NCI-H2171 treated with DMSO at 0.1 percent for 48 hours (cell line): Measurements from ENCODE around the gene POU6F2.
"Not testable (repeated sequence)": the region's sequence is repeated elsewhere in the genome, so short reads cannot be mapped to it uniquely, and the experiment has no call there.

Source experiments
- DNase-seq: peaks from one replicate; lab custom pipeline; 2025; lab: John Stamatoyannopoulos, UW

POU6F2 gene

DNA sequence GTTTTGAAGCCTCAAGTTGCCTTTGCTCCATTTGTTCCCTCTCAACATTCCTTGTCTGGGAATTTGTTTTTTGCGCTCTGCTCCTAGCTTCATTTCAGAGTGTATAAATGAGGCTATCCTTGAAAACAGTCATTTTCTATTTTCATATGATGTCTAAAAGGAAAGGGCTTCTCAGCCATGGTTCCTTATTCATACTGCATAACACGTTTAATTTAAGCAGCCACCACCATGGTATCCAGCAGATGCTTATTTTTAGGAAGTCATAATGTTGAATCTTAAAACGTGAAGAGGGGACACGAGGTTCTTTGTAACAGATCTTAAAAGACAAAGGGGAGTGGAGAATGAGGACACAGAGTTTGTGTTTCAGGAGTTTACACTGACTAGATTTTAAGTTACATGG is 14.5 kb downstream of the POU6F2 start:
- DNase-seq = no peak

DNA sequence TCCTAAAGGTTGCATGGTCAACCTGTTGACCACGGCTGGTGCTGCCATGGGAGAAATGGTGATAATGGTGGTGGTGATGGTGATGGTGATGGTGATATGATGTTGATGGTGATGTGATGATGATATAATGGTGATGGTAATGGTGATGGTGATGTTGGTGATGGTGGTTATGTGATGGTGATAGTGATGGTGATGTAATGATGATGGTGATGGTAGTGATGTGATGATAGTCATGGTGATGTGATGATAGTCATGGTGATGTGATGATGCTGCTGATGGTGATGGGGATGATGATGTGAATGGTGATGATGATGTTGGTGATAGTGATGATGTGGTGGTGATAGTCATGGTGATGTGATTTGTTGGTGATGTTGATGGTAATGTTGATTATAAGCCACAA is 23.9 kb downstream of the POU6F2 start:
- no peak for DNase-seq

DNA sequence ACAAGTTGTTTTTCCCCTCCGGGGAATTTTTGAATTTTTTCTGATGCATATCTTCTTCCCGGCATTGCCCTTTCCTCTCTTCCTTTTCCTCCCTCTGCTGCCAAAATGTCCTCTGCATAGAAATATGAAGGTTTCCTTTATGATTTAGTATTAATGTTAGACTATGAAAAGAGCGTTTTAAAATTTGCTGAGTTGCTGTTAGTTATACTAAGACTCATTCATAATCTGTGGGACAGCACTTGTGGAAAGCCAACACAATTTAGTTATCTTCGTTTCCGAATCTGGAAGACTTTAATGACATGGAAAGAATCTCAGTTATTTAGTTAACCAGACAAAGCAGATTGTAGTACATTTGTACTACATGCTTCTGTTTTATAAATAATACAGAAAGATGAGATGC is 25.0 kb downstream of the POU6F2 start:
- no peak for DNase-seq

DNA sequence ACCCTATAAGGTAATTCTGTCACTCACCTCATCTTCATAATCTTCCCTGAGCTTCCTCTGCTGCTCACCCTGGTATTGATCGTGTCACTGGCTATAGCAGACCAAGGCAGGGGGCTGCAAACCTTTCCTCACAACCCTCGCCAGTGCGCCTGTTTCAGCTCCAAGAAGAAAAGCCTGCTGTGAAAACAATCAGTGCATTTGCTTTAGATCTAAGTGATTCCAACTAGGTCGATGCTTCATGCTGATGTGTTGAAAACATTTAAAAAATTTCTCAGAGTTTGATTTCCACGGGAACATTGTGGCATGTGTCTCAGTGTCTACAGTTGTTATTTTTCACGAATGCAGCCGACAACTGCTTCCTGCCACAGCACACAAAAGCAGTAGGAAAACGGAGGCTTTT is 27.3 kb downstream of the POU6F2 start:
- DNase-seq = no peak

DNA sequence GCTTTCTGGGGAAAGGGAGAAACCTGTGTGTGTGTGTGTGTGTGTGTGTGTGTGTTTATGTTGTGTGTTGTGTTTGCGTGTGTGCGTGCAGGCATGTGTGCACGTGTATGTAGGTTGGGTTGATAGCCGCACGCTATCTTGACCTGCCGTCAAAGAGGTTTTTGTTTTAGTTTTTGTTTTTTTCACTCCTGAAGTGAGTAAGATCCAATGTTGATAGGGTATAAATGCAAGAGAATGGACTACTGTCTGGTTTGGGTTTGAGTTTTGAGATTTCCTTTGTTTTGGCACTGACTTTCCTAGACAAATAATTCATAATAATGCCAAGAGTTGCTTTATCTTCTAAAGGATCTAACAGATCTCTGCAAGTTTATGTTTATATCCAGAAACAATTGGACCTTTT is 27.8 kb downstream of the POU6F2 start:
- DNase-seq = no peak

DNA sequence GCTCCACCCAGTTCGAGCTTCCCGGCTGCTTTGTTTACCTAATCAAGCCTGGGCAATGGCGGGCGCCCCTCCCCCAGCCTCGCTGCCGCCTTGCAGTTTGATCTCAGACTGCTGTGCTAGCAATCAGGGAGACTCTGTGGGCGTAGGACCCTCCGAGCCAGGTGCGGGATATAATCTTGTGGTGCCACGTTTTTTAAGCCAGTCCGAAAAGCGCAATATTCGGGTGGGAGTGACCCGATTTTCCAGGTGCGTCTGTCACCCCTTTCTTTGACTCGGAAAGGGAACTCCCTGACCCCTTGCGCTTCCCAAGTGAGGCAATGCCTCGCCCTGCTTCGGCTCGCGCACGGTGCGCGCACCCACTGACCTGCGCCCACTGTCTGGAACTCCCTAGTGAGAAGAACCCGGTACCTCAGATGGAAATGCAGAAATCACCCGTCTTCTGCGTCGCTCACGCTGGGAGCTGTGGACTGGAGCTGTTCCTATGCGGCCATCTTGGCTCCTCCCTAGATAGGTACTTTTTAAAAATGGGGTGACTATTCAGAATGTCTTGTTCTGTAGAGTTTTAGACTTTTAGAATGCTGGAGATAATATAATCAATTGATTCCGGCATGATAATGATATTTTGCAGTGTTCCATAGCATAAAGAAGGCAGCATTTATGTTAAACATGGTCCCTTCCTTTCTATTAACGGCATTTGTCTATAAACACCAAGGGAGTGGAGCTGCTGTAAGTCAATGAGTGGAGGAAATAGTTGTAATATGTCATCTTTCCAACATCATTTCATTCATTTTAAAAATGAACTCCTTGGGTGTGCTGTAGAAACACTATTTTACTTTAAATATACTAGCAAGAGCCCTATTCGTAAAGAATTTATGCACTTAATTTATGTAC is 35.6 kb downstream of the POU6F2 start:
- DNase-seq = not testable (repeated sequence)

DNA sequence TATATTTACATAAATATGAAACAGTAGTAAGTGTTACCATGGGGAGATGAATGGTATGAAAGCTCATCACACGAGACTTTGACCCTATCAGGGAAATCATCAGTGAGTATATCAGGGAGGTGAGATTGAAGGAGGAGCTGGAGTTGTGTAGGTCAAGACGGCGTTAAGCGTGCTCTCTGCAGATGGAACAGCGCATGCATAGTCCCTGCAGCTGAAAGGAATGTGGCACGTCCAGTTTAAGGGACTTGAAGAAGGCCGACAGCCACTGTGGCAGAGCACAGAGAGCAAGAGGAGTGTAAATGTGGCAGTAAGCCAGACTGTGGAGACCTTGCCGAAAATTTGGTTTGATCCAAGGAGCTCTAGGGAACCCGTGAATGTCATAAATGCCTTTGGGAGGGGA is 38.9 kb downstream of the POU6F2 start:
- no peak for DNase-seq

DNA sequence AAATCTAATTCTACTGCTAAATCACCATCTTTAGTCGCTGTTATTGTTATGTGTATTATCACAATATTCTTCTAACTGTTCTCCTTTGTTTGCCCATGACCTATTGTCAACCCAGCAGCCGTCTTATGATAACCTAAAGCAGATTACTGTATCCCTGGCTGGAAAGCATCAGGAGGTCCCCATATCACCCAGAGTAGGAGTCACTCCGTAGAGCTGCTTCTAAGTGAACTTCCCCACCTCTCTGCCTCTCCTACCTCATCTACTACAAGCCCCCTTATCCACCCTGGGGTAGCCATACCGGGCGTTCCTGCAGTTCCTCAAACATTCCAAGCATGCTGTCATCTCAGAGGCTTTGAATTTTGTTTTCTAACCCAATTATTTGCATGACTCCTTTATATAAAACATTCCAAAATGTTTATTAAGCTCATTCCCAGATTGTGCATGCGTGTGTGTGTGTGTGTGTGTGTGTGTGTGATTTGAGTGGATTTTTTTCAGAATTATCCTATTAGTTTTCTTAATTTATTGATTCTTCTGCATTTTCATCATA is 39.7 kb downstream of the POU6F2 start:
- no peak for DNase-seq

DNA sequence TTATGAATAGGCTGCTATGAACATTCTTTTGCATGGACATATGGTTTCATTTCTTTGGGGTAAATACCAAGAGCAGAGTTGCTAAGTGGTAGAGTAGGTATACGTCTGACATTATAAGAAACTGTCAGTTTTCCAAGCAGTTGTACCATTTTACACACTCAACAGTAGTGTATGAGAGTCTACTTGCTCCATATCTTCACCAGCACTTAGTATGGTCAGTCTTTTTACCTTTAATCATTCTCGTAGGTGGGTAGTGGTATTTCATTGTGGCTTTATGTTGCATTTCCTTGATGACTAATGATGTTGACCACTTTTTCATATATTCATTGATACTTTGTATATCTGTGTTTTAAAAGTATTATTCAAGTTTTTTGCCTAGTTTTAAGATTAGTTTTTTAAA is 45.1 kb downstream of the POU6F2 start:
- no peak for DNase-seq

DNA sequence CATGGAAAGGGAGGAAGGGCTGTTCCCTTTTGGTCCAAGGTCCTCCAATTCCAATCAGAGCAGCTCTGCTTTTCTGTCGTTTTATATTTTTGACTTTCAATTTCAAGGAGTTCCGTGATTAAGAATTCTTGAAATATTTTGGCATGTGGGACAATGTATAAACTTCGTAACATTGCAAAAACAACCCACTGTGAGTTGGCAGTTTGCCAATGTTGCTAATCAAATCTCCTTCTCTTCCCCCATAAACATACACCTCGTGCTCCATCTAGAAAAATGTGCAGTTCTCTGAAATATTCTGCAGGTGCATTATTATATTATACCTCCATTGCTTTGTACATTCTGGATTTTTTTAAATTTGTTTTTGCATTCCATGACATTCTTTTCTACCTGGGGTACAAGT is 49.8 kb downstream of the POU6F2 start:
- no peak for DNase-seq

DNA sequence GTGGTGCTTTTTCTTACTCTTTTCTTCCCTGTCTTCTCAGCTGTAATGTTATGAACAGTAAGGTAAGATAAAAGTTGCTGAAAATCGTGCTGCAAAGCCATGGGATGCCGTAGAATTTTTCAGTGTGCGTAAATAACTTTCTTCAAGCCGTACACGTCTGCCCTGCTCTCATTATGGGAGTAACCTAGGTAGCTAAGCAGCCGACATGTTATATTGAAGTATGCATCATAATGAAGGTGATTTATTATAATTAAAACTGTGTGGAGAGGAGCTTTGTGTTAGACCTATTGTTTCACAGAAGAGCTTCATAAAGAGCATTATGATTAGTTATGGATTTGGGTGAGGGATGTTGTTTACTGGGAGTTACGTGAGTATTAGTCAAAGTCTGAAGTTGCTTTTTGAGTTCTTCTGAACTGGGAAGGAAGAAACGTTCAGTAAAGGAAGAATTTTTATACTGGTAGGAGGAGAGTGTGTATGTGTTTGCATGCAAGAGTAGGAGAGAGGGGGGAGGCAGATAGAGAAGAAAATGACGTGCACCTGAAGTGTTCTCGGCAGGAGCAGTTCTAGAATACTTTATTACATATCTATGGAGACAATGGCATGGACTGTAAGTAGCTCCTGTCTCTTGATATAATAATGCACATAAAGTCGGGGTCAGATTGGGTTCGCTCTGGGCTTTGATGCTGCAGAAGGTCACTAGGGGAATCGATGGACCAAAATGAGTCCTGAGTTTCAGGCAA is 56.3 kb downstream of the POU6F2 start:
- no peak for DNase-seq

DNA sequence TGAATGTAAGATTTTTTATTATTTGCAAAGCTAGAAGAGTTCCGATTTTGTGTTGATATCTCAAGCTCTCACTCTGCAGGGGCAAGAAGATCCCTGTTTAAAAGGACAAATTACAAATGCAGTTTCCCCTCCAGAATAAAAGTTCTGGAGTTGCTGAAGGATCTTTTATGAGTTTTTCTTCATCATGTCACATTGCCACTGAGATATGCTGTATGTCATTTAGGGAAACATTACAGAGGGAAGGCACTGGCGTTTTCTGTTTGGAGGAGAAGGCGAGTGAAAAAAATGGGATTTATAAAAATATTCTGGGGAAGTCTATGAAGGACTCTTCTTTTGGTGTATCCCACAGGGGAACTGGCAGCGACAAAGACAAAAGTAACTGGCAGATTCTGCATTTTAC is 57.4 kb downstream of the POU6F2 start:
- DNase-seq = no peak

DNA sequence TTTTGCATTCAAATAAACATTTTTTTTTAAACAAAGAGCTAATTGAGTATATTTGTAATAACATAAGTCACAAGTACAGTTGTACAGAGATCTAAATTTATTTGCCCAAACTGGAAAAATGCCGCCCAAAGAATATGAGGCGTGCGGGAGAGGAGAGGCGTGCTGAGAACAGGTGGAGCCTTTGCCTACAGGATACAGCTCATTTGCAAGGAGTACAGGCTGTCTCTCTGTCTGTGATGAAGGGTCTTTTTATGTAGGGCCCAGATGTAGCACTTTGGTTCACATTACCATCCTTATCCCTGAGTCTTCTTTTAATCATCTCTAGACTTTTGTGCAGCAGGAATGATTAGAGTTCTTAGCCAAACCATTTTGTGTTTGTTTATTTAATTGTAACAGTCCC is 58.2 kb downstream of the POU6F2 start:
- peak; percentile 22 for DNase-seq

DNA sequence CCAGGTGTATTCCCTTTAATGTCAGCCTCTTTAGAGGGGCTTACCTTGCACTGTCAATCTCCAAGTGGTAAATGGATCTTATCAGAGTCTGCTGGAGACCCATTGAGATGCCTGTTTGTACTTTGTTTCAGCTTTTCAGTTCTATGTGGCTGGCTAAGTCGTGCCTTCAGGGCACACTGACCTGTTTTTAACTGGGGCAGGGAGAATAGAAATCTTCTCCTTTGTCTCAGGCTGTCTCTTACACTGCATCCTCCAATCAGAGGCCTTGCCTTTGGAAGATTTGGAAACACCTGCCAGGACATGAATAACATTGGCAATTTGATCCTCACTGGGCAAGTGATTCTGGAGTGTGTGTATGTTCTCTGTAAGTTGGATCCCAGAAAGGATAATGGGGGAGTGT is 65.0 kb downstream of the POU6F2 start:
- DNase-seq = peak; percentile 77

DNA sequence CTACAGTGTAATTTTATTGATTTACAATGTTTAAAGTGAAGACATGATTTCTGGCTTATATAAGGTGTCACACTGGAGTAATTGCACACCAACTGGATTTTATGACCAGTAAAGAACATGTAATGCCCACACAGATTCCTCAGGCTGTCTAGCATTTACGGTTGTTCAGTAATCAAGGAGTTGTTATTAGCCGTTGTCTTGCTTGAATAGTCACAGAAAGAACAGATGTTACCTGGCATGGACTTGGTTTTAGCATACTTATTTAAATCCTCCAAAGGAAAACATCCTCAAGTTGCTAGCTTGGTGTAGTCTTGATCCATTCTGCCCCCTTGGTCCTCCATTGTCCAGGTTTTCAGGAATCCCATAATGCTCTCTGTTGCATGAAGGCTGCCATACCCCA is 65.8 kb downstream of the POU6F2 start:
- DNase-seq = peak; percentile 64

DNA sequence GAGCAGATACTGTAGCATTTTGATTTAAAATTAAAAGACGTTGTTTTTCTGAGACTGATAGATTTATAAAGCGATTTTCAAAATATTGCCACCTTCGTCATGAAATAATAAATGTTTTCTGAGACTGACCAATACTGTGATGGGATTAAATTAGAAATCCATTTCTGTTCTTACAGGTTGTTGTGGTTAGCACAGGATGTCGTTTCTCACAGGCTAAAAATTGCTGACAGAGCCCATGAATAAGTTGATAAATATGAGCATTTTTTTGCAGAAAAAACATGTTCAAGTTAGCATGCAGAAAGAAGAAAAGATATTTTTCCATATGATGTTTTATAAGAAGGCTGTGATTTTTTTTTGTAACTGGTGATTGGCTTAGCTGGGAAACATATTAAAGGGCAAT is 66.8 kb downstream of the POU6F2 start:
- no peak for DNase-seq

DNA sequence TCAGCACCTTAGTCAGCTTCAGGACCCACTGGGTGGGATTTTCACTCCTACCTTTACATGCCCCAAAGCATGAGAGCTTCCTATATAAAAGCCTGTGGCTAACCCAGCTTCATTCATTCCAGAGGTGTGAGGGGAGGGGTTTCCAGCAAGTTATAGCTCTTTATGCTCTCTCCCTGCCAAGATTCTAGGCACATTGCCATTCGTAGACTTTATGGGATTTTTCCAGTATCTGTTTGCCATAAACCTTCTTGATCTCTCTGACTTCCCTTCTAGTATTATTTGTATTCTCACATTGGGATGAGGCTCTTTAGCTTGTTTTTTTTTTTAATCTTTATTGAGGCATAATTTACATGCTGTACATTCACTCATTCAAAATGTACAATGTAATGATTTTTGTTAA is 67.5 kb downstream of the POU6F2 start:
- DNase-seq = no peak

DNA sequence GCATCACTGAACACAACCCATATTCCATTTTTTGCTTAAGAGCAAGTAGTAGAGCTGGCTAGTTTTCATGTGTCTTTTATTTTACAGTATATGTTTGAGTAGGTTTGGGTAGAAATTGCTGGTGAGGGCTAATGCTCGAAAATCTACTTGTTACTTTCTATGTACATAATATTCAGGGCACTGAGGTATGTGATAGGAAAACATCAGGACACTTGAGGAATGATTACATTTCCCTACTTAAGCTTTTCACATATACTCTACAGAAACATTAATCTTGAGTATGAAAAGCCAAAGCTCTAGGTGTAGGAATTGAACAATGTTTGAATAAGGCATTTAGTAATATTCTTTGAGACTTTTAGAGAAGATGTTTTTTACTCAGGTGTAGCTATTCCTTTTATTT is 73.6 kb downstream of the POU6F2 start:
- DNase-seq = no peak

DNA sequence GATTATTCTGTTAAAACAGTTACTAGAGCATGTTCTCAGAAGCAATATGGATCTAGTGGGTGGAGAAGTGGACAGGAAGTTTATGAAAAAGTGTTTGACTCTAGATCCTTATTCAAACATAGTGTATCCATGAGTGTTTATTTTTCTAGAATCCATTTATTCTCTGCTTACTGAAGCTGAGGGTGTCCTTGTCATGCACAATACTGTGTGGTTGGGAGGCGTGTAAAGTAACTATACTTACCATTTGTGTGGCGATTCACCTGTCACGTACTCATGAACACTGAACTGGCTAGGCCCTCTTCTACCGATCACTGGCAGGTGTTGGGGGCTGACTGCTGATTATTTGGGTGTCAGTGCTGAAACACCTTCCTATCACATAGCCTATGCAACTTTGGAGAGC is 74.0 kb downstream of the POU6F2 start:
- DNase-seq = no peak

DNA sequence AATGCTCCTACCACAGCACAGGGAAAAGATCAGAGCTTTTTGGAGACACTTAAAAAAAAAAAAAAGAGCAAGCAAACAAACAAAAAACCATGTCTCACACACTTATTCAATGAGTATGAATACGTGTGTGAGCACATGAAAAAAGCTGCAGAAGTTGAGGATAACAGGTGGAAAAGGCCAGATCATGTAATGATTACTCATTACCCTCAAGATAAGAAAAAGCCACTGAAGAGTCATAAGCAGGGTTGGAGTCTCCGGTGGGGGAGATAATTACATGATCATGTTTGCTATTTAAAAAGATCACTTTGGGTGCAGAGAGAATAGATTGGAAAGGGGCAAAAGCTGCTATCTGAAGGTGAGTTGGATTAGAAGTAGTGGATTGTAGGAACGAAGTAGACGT is 77.0 kb downstream of the POU6F2 start:
- no peak for DNase-seq

DNA sequence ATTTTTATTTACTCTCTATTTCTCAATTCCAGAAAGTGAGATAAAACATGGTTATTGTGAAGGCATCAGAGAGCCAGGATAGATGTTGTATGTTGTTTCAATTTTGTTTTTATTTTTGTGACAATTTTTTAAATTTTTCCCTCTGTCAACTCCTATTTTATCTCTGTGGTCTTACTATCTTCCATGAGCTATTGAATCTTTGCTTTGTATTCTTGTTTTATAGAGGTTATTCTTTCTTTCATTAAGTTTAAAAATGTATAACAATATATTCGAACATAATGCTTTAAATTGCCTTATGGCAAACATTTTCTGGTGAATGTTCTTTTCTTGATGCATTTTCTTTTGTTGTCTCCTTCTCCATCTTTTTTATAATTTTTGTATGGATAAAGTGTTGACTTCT is 78.4 kb downstream of the POU6F2 start:
- no peak for DNase-seq

DNA sequence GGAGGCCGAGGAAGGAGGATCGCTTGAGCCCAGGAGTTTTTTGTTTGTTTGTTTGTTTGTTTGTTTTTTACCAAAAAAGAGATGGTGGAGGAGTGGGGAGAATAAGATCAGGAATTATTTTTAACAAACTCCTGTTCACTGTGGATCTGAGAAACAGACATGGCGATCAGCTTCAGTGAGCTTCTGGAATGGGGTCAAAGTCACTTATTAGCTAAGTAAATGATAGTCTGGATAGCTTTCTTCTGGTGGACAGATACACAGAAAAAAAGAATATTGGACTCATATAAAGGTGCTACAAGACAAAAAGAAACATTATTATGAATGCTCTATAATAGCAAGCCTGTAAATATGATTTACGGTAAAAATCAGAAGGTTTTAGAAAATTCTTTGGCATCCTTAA is 85.1 kb downstream of the POU6F2 start:
- no peak for DNase-seq

DNA sequence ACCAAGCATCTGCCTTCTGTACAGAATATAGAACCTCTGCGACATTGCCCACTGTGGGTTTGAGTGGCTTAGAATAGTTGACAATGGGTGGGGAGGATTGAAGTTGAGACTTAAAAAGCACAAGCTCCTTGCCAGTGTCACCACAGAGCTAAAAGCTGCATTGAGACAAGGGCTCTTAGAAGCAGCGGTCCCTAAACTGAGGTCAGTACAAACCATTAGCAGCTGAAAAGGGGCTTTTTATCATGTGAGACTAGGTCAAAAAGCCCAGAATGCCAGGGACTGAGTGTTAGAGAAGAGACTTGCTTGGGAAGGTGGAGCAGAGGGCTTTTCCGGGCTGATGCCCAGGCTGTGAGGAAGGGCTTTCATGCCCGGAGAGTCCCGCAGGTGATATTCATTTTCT is 91.3 kb downstream of the POU6F2 start:
- DNase-seq = no peak
